GM12873 (cell line): ENCODE results near the gene AURKAIP1.

ENCODE experiments used
- CTCF ChIP-seq: IDR thresholded peaks from 2 replicates; pipeline ENCODE4 v1.5.1; 2012; ENCODE audit warnings: low read depth, mild to moderate bottlenecking, moderate library complexity, low read length, control low read depth; ENCODE audit not compliant: insufficient read depth; ENCODE audit errors: missing control alignments

AURKAIP1 gene

GRCh38 chr1:1357871-1358432, 17.1 kb downstream of the AURKAIP1 start:
- TF ChIP-seq CTCF: no peak

- no peak for TF ChIP-seq CTCF
Observed at GRCh38 chr1:1356796-1357401, 18.1 kb downstream of the AURKAIP1 start.

GRCh38 chr1:1356166-1356795, 18.7 kb downstream of the AURKAIP1 start:
- no peak for TF ChIP-seq CTCF

- TF ChIP-seq CTCF: no peak
Observed at GRCh38 chr1:1355416-1355815, 19.6 kb downstream of the AURKAIP1 start.

GRCh38 chr1:1354271-1355247, 20.4 kb downstream of the AURKAIP1 start:
- TF ChIP-seq CTCF: no peak

- TF ChIP-seq CTCF: no peak
Observed at GRCh38 chr1:1353389-1354151, 21.4 kb downstream of the AURKAIP1 start.
